H1 (cell line): ENCODE measurements around the gene ARHGEF38. TPM values are rescaled to one million over a fixed set of nuclear protein-coding genes. Genes with fewer than 3 reads are reported as not detected.

Source experiments
- CTCF ChIA-PET: fragments of 300-600 bp; sonication (Branson Sonifier 250); formaldehyde crosslinking; loops from one replicate; lab custom pipeline; 2021; ENCODE audit not compliant: partially characterized antibody; lab: Charles Lee
- POLR2A ChIA-PET: fragments of 300-600 bp; sonication (Branson Sonifier 250); formaldehyde crosslinking; loops from one replicate; lab custom pipeline; 2021; ENCODE audit warnings: inconsistent platforms; ENCODE audit not compliant: partially characterized antibody; lab: Charles Lee
- DNase-seq, 2 experiments: peaks; one replicate each; pipeline versions ENCODE4 v3.0.0 to v3.0.0-alpha.2; 2010 to 2022; ENCODE audit warnings: low spot score in 2 of 2, low read depth in 1 of 2, mixed read lengths in 1 of 2
- FAIRE-seq: peaks from 2 replicates; lab custom pipeline; 2011; peaks lifted over from hg19 to GRCh38; lab: Jason Lieb, UNC
- H2AFZ ChIP-seq: 2 replicates; pipeline ENCODE4 v1.8.1; 2012; ENCODE audit warnings: low read length, inconsistent platforms
- H2AK5ac ChIP-seq: 2 replicates; pipeline ENCODE4 v1.6.1; 2013; ENCODE audit warnings: low read depth, low read length
- H2BK120ac ChIP-seq: replicated peaks from 2 replicates; pipeline ENCODE3; 2013; ENCODE audit warnings: low read depth, low read length, inconsistent platforms
- H2BK12ac ChIP-seq: 2 replicates; pipeline ENCODE4 v1.6.1; 2013; ENCODE audit warnings: low read depth, low read length
- H2BK15ac ChIP-seq: 2 replicates; pipeline ENCODE4 v1.6.1; 2013; ENCODE audit warnings: low read length
- H2BK20ac ChIP-seq: 2 replicates; pipeline ENCODE4 v1.6.1; 2013; ENCODE audit warnings: low read length
- H2BK5ac ChIP-seq: 2 replicates; pipeline ENCODE4 v1.6.1; 2013; ENCODE audit warnings: low read depth, low read length
- H3K14ac ChIP-seq: 2 replicates; pipeline ENCODE4 v1.6.1; 2013; ENCODE audit warnings: inconsistent platforms; ENCODE audit not compliant: insufficient read length
- H3K18ac ChIP-seq: 2 replicates; pipeline ENCODE4 v1.6.1; 2013; ENCODE audit warnings: low read length; ENCODE audit errors: extremely low read depth
- H3K23ac ChIP-seq: 2 replicates; pipeline ENCODE4 v1.6.1; 2013; ENCODE audit warnings: inconsistent platforms; ENCODE audit not compliant: insufficient read length
- H3K23me2 ChIP-seq: 2 replicates; pipeline ENCODE4 v1.6.1; 2013; ENCODE audit warnings: low read depth, low read length
- H3K27ac ChIP-seq: 2 replicates; pipeline ENCODE4 v1.6.1; 2011; ENCODE audit warnings: low read depth, low read length, inconsistent platforms
- H3K27me3 ChIP-seq, 4 experiments: replicated peaks in 1 of 4; 1 replicate in 1 of 4; 2 replicates in 3 of 4; pipeline versions ENCODE4 v1.6.1 to v1.8.1; 2011 to 2013; ENCODE audit warnings: low read length in 3 of 4, mild to moderate bottlenecking in 3 of 4, inconsistent platforms in 2 of 4, mixed read lengths in 2 of 4, moderate library complexity in 1 of 4; ENCODE audit not compliant: control insufficient read depth in 3 of 4, insufficient read depth in 3 of 4; ENCODE audit errors: extremely low read depth in 1 of 4
- H3K36me3 ChIP-seq, 4 experiments: 2 replicates each; pipeline versions ENCODE4 v1.6.1 to v1.8.1; 2011 to 2013; ENCODE audit warnings: mild to moderate bottlenecking in 4 of 4, low read length in 3 of 4, moderate library complexity in 2 of 4, control low read depth in 1 of 4, inconsistent platforms in 1 of 4; ENCODE audit not compliant: insufficient read depth in 4 of 4, control insufficient read depth in 2 of 4
- H3K4ac ChIP-seq: replicated peaks from 2 replicates; pipeline ENCODE3; 2013; ENCODE audit warnings: low read length, low read depth, mixed read lengths, inconsistent platforms; ENCODE audit not compliant: insufficient read length
- H3K4me1 ChIP-seq, 4 experiments: replicated peaks in 1 of 4; 1 replicate in 1 of 4; 2 replicates in 3 of 4; pipeline versions ENCODE4 v1.6.1 to v1.8.1; 2011 to 2013; ENCODE audit warnings: low read length in 3 of 4, inconsistent platforms in 2 of 4, mixed read lengths in 1 of 4; ENCODE audit not compliant: insufficient read depth in 4 of 4, control insufficient read depth in 3 of 4
- H3K4me2 ChIP-seq, 2 experiments: 2 replicates each; pipeline versions ENCODE4 v1.6.1 to v1.8.1; 2011 to 2013; ENCODE audit warnings: low read depth in 2 of 2, low read length in 2 of 2, control low read depth in 1 of 2, inconsistent platforms in 1 of 2, mild to moderate bottlenecking in 1 of 2; ENCODE audit not compliant: insufficient read depth in 1 of 2
- H3K4me3 ChIP-seq, 4 experiments: fragments of 200-600, 300-600 bp in 1 of 4; sonication (generic), shearing (Covaris generic), sonication (Bioruptor Twin) in 1 of 4; 2 replicates each; pipeline versions ENCODE4 v1.5.1 to v1.8.1; 2011 to 2016; ENCODE audit warnings: low read length in 4 of 4, low read depth in 3 of 4, control low read depth in 2 of 4, inconsistent platforms in 2 of 4, mild to moderate bottlenecking in 2 of 4, mixed read lengths in 1 of 4, moderate library complexity in 1 of 4; ENCODE audit not compliant: insufficient read depth in 2 of 4; ENCODE audit errors: extremely low read depth in 1 of 4
- H3K56ac ChIP-seq: replicated peaks from 2 replicates; pipeline ENCODE3; 2013; ENCODE audit warnings: low read depth, mild to moderate bottlenecking, mixed read lengths, low read length, inconsistent platforms; ENCODE audit not compliant: insufficient read length
- H3K79me1 ChIP-seq: 2 replicates; pipeline ENCODE4 v1.6.1; 2013; ENCODE audit warnings: low read depth, low read length, control low read depth
- H3K79me2 ChIP-seq, 2 experiments: 2 replicates each; pipeline versions ENCODE4 v1.6.1 to v1.8.1; 2012 to 2013; ENCODE audit warnings: low read length in 2 of 2, mild to moderate bottlenecking in 2 of 2, inconsistent platforms in 1 of 2; ENCODE audit not compliant: insufficient read depth in 2 of 2, control insufficient read depth in 1 of 2
- H3K9ac ChIP-seq, 4 experiments: replicated peaks in 1 of 4; 1 replicate in 1 of 4; 2 replicates in 3 of 4; pipeline versions ENCODE4 v1.6.1 to v1.8.1; 2011 to 2013; ENCODE audit warnings: low read depth in 3 of 4, low read length in 3 of 4, control low read depth in 2 of 4, mild to moderate bottlenecking in 2 of 4, moderate library complexity in 2 of 4, inconsistent platforms in 1 of 4; ENCODE audit errors: extremely low read depth in 1 of 4
- H3K9me3 ChIP-seq, 2 experiments: 2 replicates each; pipeline versions ENCODE4 v1.6.1 to v1.8.1; 2012 to 2013; ENCODE audit warnings: mild to moderate bottlenecking in 2 of 2, moderate library complexity in 2 of 2, control low read depth in 1 of 2, inconsistent platforms in 1 of 2, low read depth in 1 of 2, low read length in 1 of 2, mixed read lengths in 1 of 2; ENCODE audit not compliant: insufficient read depth in 2 of 2
- H4K20me1 ChIP-seq, 2 experiments: replicated peaks in 1 of 2; 2 replicates each; pipeline versions ENCODE3 to v1.8.1; 2011 to 2013; ENCODE audit warnings: inconsistent platforms in 2 of 2, low read length in 2 of 2, mild to moderate bottlenecking in 1 of 2; ENCODE audit not compliant: insufficient read depth in 2 of 2, control insufficient read depth in 1 of 2
- H4K5ac ChIP-seq: 2 replicates; pipeline ENCODE4 v1.6.1; 2013; ENCODE audit warnings: low read length, low read depth, mixed read lengths, inconsistent platforms; ENCODE audit not compliant: insufficient read length
- H4K8ac ChIP-seq: 2 replicates; pipeline ENCODE4 v1.8.0; 2013; ENCODE audit warnings: mild to moderate bottlenecking, moderate library complexity, low read length, inconsistent platforms; ENCODE audit not compliant: insufficient read depth; ENCODE audit errors: extremely low read depth
- H4K91ac ChIP-seq: replicated peaks from 2 replicates; pipeline ENCODE3; 2013; ENCODE audit warnings: low read length, mixed read lengths, inconsistent platforms; ENCODE audit not compliant: insufficient read length
- CBX5 ChIP-seq: fragments of 300-800, 300-1000 bp; sonication (generic); IDR thresholded peaks from 2 replicates; pipeline ENCODE4 v1.7.1; 2016; ENCODE audit warnings: antibody characterized with exemption, low read length, low read depth
- CBX8 ChIP-seq: fragments of 300-800, 300-1000 bp; sonication (generic); IDR thresholded peaks from 2 replicates; pipeline ENCODE4 v1.7.1; 2016; ENCODE audit warnings: low read depth, low read length, borderline replicate concordance
- KDM4A ChIP-seq: IDR thresholded peaks from one replicate; pipeline ENCODE4 v1.7.1; 2012; ENCODE audit warnings: low read depth, mild to moderate bottlenecking, moderate library complexity, low read length, inconsistent platforms; ENCODE audit not compliant: severe bottlenecking
- NANOG ChIP-seq: IDR thresholded peaks from 2 replicates; pipeline ENCODE4 v1.6.1; 2011; ENCODE audit warnings: low read length, low read depth, mild to moderate bottlenecking, inconsistent platforms; ENCODE audit not compliant: insufficient read depth, poor library complexity, severe bottlenecking
- NRF1 ChIP-seq: IDR thresholded peaks from 2 replicates; pipeline ENCODE4 v1.6.1; 2011; ENCODE audit warnings: mild to moderate bottlenecking, low read depth, low read length, improper control_type of control experiment
- POLR2AphosphoS5 ChIP-seq: IDR thresholded peaks from 2 replicates; pipeline ENCODE4 v1.6.1; 2011; ENCODE audit warnings: low read depth, low read length
- POU5F1 ChIP-seq: IDR thresholded peaks from 2 replicates; pipeline ENCODE4 v1.6.1; 2011; ENCODE audit warnings: low read depth, mild to moderate bottlenecking, low read length, moderate library complexity
- SIN3A ChIP-seq, 2 experiments: IDR thresholded peaks in 1 of 2; conservative IDR thresholded peaks in 1 of 2; 2 replicates each; pipeline ENCODE4 v1.6.1; 2011 to 2012; ENCODE audit warnings: low read length in 2 of 2, improper control_type of control experiment in 1 of 2, low read depth in 1 of 2, mild to moderate bottlenecking in 1 of 2
- TAF1 ChIP-seq: IDR thresholded peaks from 2 replicates; pipeline ENCODE4 v1.6.1; 2011; ENCODE audit warnings: mild to moderate bottlenecking, low read depth, low read length
- TAF7 ChIP-seq: optimal IDR thresholded peaks from 2 replicates; pipeline ENCODE3; 2011; ENCODE audit warnings: low read depth, mild to moderate bottlenecking, inconsistent platforms, low read length, moderate library complexity, borderline replicate concordance
- TCF12 ChIP-seq: IDR thresholded peaks from 2 replicates; pipeline ENCODE4 v1.6.1; 2011; ENCODE audit warnings: low read depth, mild to moderate bottlenecking, low read length
- WGBS, 2 experiments: shearing (Covaris generic) in 1 of 2; methylation state at CpG; one replicate each; pipeline versions ENCODE4 v1.1.6 to v1.1.7; 2013 to 2015; ENCODE audit warnings: low lambda C conversion rate in 2 of 2, mixed read lengths in 2 of 2, inconsistent platforms in 1 of 2, low coverage in 1 of 2, missing lambda C conversion rate in 1 of 2; ENCODE audit not compliant: insufficient replicate concordance in 2 of 2, insufficient coverage in 1 of 2, insufficient read length in 1 of 2; ENCODE audit errors: extremely low coverage in 1 of 2, missing lambda C conversion rate in 1 of 2; 5-methylcytosine and 5-hydroxymethylcytosine counted together
- polyA plus RNA-seq, 7 experiments: library from polyadenylated mRNA; depleted of rRNA in 3 of 7; stranded (reverse) in 5 of 7; unstranded in 2 of 7; fragments of >200 nt in 5 of 7; fragments of 200-250 nt in 2 of 7; gene quantifications; 1 replicate in 5 of 7; 2 replicates in 1 of 7; 4 replicates in 1 of 7; pipeline versions ENCODE4 v1.2.1 to v1.2.3, GENCODE V29; 2011 to 2013; ENCODE audit warnings: missing spikeins in 2 of 7, mixed read lengths in 2 of 7
- total RNA-seq: library from RNA; stranded (reverse); fragmentation: NEBNext Ultra II Directional; extraction: Animal tissue kit (Norgen Biotek cat#: 25700); gene quantifications from 2 replicates; pipeline ENCODE4 v1.2.1, GENCODE V29; 2021

Gene ARHGEF38
- total and polyA plus RNA-seq, 2 of the 8 experiments (the other 6 are each of a cell fraction or from before 2014, with no cell fraction given): not detected

DNA sequence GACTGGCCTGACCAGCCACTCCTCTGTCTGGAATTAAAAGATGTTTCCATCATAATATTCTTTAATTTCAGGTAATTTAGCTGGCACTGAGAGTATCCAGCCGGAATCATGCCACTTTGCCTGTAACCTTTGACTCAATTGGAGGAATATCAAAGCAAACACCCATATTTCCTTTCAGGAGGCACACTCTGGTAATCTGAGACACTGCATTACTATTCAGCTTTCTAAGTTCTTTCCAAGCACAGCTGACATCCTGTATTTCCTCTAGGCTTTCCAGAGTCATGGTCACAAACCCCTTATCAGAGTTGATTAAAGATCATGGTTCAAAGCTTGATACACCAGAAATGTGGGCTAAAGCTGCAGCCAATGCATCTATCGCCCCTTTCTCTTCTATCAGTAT is 126.8 kb downstream of the ARHGEF38 start:
- Histone ChIP-seq H4K8ac (no peak overlapping the region), H2BK15ac (no peak overlapping the region), H3K79me2 (no peaks in the 10 kb centered on the region), H3K4me1 (peaks cover 0 to 3% (median 0%) of the 10 kb centered on the region in 4 experiments; a peak in 1 of 7 replicates), H3K18ac (no peak overlapping the region), H4K5ac (no peak overlapping the region), H2BK20ac (no peak overlapping the region), H3K56ac (no peak overlapping the region), H3K9ac (no peak overlapping the region), H4K20me1 (peaks cover 0 to 2% of the 10 kb centered on the region in 2 experiments), H3K36me3 (peaks cover 0 to 5% (median 4%) of the 10 kb centered on the region in 4 experiments; a peak in 3 of 8 replicates), H2AFZ (no peak overlapping the region), H2BK120ac (no peak overlapping the region), H3K4me2 (no peak overlapping the region), H3K4me3 (no peak overlapping the region), H3K79me1 (no peaks in the 10 kb centered on the region), H3K23ac (no peak overlapping the region), H3K9me3 (no peaks in the 10 kb centered on the region), H3K27me3 (no peaks in the 10 kb centered on the region), H2AK5ac (no peak overlapping the region), H3K14ac (no peak overlapping the region), H3K23me2 (no peaks in the 10 kb centered on the region), H2BK5ac (no peak overlapping the region), H4K91ac (no peak overlapping the region), H3K27ac (no peak overlapping the region), H3K4ac (no peak overlapping the region), H2BK12ac (no peak overlapping the region)
- TF ChIP-seq TCF12: no peak
- TF ChIP-seq CBX5: no peak
- TF ChIP-seq CBX8: no peak
- no peak for TF ChIP-seq TAF1
- no peak for TF ChIP-seq KDM4A
- TF ChIP-seq POU5F1: no peak
- TF ChIP-seq SIN3A (conservative IDR thresholded peaks at IDR 0.05 in 1 of 2, IDR thresholded peaks at IDR 0.05 in 1 of 2; ENCODE audit: low read depth in 1 of 2, low read length in 2 of 2): no peak
- TF ChIP-seq POLR2AphosphoS5: no peak
- no peak for TF ChIP-seq NANOG
- TF ChIP-seq NRF1: no peak
- TF ChIP-seq TAF7: no peak
- ChIA-PET POLR2A (interaction anchor here (0.8 kb wide), 1 partner anchor 11 kb away, joined by 3 read pairs; no protein-coding TSS in a partner anchor), CTCF (no interaction called here)
- DNase-seq: no peak
- WGBS, 2 experiments: 94% methylated on average over 2 of the region's 2 CpGs; no CpG with 5 or more reads in 1 of the 2 experiments
- no peak for FAIRE-seq
